Transverse colon (tissue), 4 donors: ENCODE results near the gene EMX1. TPM values are rescaled to one million over a fixed set of nuclear protein-coding genes. Genes with fewer than 3 reads are reported as not detected.

Experiments used
- DNase-seq: peaks from one replicate; pipeline ENCODE4 v3.0.0-alpha.2; 2019
- H3K27ac ChIP-seq, 4 donors: fragments of 200-600 bp; sonication (generic); 2 replicates each; pipeline ENCODE4 v1.5.1; 2016 to 2018; ENCODE audit warnings: inconsistent platforms in 4 of 4
- H3K27me3 ChIP-seq: fragments of 200-600 bp; sonication (generic); 2 replicates; pipeline ENCODE4 v1.5.1; 2017; ENCODE audit warnings: inconsistent platforms
- H3K36me3 ChIP-seq, 4 donors: fragments of 200-600 bp; sonication (generic); 2 replicates each; pipeline ENCODE4 v1.5.1; 2017 to 2019; ENCODE audit warnings: inconsistent platforms in 4 of 4
- H3K4me1 ChIP-seq, 4 donors: fragments of 200-600 bp; sonication (generic); 2 replicates each; pipeline ENCODE4 v1.5.1; 2017 to 2020; ENCODE audit warnings: inconsistent platforms in 4 of 4
- H3K4me3 ChIP-seq, 4 donors: fragments of 200-600 bp; sonication (generic); 1 replicate in 1 of 4; 2 replicates in 3 of 4; pipeline versions ENCODE4 v1.5.1 to v1.6.1; 2017 to 2019; ENCODE audit warnings: inconsistent platforms in 4 of 4
- H3K9me3 ChIP-seq, 2 donors: fragments of 200-600 bp; sonication (generic); 2 replicates each; pipeline ENCODE4 v1.5.1; 2017 to 2019; ENCODE audit warnings: inconsistent platforms in 2 of 2
- EP300 ChIP-seq: sonication (generic); formaldehyde crosslinking; IDR thresholded peaks from one replicate; pipeline ENCODE4 v1.6.1; 2017; ENCODE audit warnings: antibody characterized with exemption, low read depth
- POLR2A ChIP-seq: fragments of 450-650 bp; IDR thresholded peaks from one replicate; pipeline ENCODE4 v1.6.1; 2016; ENCODE audit warnings: antibody characterized with exemption, mild to moderate bottlenecking, moderate library complexity
- POLR2AphosphoS5 ChIP-seq, 3 donors: sonication (generic); formaldehyde crosslinking; IDR thresholded peaks; one replicate each; pipeline ENCODE4 v1.6.1; 2016; ENCODE audit warnings: antibody characterized with exemption in 3 of 3
- WGBS, 2 donors: methylation state at CpG; one replicate each; pipeline ENCODE4 v1.1.5; 2018; ENCODE audit warnings: low coverage in 1 of 2; 5-methylcytosine and 5-hydroxymethylcytosine counted together
- in situ Hi-C, 4 donors: fragments of 200-750 bp; cut with MboI; loops; one replicate each; pipeline versions ENCODE4 v1.15.0 to v1.15.1; 2017; ENCODE audit warnings: low sequenced_read_pairs in 3 of 4, low pct_ligation_motif_present in 1 of 4, low pct_unique_long_range_greater_than_20kb in 1 of 4
- intact Hi-C: fragments of 100-400 bp; cut with DNase I; formaldehyde crosslinking; loops from one replicate; pipeline ENCODE4 v1.15.1; 2023; ENCODE audit warnings: low total_unique reads
- total RNA-seq, 4 donors: library from RNA; depleted of rRNA; stranded (reverse); fragments of >200 nt; gene quantifications; one replicate each; pipeline ENCODE4 v1.1.0, GENCODE V29; 2016
- TF ChIP-seq, protein P1 (sequence below), 5 experiments: fragments of 200-600 bp in 3 of 5; fragments of 450-650 bp in 2 of 5; sonication (generic) in 3 of 5; IDR thresholded peaks; 1 replicate in 2 of 5; 2 replicates in 3 of 5; pipeline ENCODE4 v1.5.1; 2016 to 2017; ENCODE audit warnings: antibody characterized with exemption in 5 of 5, inconsistent platforms in 3 of 5, mild to moderate bottlenecking in 2 of 5, moderate library complexity in 1 of 5

The EMX1 gene
- total RNA-seq, 4 donors from 2014 or later: 1.5 to 2.9 (median 2.7) TPM; not detected in 1

DNA sequence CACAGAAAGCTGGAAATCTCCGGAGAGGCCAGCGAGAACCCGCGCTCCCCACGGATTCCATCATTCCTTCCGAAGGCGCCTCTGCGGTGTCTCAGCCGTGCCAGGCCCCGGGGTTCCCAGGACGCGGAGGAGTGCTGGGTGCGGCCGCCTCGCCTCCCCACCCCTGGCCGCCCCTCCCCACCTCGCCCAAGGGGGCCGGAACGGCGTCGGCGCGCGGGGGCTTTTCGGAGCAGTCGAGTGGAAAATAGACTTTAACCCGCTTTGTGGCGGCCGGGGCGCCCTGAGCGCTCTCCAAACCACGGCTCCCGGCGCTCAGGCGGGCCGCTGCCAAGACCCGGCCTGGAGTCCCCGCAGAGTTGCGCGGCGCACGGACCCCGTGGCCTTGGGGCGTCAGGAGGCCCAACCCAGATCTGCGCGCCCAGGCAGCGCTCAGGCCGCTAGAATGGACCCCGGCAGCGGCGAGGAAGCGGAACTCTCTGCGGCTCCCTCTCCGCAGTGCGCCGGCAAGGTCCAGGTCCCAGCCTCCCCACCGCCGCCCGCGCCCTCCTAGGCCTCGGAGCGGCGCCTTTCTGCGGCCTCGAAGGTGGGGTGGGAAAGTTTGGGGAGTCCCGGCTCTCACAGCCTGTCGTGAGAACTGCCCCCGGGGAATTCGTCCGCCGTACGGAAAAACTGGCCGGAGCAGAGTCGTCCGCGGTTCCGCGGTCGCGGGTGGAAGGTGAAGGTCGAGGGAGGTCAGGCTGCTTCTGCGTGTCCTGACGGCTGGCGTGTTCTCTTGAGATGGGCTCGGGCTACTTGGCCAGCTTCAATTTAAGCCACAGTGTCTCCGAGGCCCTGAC is 1.2 kb upstream of the EMX1 start:
- 0 to 1% methylated on average over 5 to 53 of the region's 86 CpGs for WGBS, 2 donors
- Histone ChIP-seq H3K27ac (no peak overlapping the region), H3K36me3 (no peaks in the 10 kb centered on the region), H3K9me3 (no peaks in the 10 kb centered on the region), H3K4me1 (peaks cover 13 to 55% (median 50%) of the 10 kb centered on the region in 4 donors), H3K27me3 (peaks cover 100% of the 10 kb centered on the region), H3K4me3 (peak overlapping the region; percentile 11 to 51 (median 29))
- TF ChIP-seq POLR2A (no peak), EP300 (no peak), POLR2AphosphoS5 (IDR thresholded peaks at IDR 0.05) (peak in 1 of 3 donors; percentile 37)
- TF ChIP-seq, protein P1, sequence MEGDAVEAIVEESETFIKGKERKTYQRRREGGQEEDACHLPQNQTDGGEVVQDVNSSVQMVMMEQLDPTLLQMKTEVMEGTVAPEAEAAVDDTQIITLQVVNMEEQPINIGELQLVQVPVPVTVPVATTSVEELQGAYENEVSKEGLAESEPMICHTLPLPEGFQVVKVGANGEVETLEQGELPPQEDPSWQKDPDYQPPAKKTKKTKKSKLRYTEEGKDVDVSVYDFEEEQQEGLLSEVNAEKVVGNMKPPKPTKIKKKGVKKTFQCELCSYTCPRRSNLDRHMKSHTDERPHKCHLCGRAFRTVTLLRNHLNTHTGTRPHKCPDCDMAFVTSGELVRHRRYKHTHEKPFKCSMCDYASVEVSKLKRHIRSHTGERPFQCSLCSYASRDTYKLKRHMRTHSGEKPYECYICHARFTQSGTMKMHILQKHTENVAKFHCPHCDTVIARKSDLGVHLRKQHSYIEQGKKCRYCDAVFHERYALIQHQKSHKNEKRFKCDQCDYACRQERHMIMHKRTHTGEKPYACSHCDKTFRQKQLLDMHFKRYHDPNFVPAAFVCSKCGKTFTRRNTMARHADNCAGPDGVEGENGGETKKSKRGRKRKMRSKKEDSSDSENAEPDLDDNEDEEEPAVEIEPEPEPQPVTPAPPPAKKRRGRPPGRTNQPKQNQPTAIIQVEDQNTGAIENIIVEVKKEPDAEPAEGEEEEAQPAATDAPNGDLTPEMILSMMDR (IDR thresholded peaks at IDR 0.05): no peak
- DNase-seq: peak; percentile 76
- intact Hi-C loops: no loop called here
- in situ Hi-C loops: no loop called here

GRCh38 chr2:72916743-72917137 is 579 bp upstream of the EMX1 start:
- Histone ChIP-seq H3K4me3 (peak overlapping the region; percentile 19 to 51 (median 29)), H3K36me3 (no peaks in the 10 kb centered on the region), H3K27me3 (peaks cover 100% of the 10 kb centered on the region), H3K9me3 (no peaks in the 10 kb centered on the region), H3K4me1 (peaks cover 13 to 55% (median 50%) of the 10 kb centered on the region in 4 donors), H3K27ac (peak overlapping the region in 1 of 4 donors; percentile 8)
- intact Hi-C loops: no loop called here
- in situ Hi-C loops: no loop called here
- TF ChIP-seq POLR2A: no peak
- TF ChIP-seq EP300: no peak
- TF ChIP-seq, protein P1 (IDR thresholded peaks at IDR 0.05): no peak
- TF ChIP-seq POLR2AphosphoS5 (IDR thresholded peaks at IDR 0.05): no peak
- WGBS, 2 donors: 3% methylated on average over 29 of the region's 29 CpGs; no CpG with 5 or more reads in 1 of the 2 donors
- no peak for DNase-seq

- WGBS, 2 donors: 1% methylated on average over 38 of the region's 89 CpGs; no CpG with 5 or more reads in 1 of the 2 donors
- Histone ChIP-seq H3K4me3 (peak overlapping the region in 3 of 4 donors; percentile 20 to 51 (median 38)), H3K36me3 (no peaks in the 10 kb centered on the region), H3K27ac (no peak overlapping the region), H3K4me1 (peaks cover 13 to 55% (median 50%) of the 10 kb centered on the region in 4 donors), H3K27me3 (peaks cover 100% of the 10 kb centered on the region), H3K9me3 (no peaks in the 10 kb centered on the region)
- intact Hi-C loops: no loop called here
- in situ Hi-C loops: no loop called here
- no peak for DNase-seq
- TF ChIP-seq POLR2A (no peak), EP300 (no peak), POLR2AphosphoS5 (IDR thresholded peaks at IDR 0.05) (no peak)
- TF ChIP-seq, protein P1 (IDR thresholded peaks at IDR 0.05): no peak
These were observed 696 bp downstream of the EMX1 start for GRCh38 chr2:72917877-72918553.
